GM12878 (cell line): ENCODE results near the gene CDCP2. TPM values are rescaled to one million over a fixed set of nuclear protein-coding genes. Genes with fewer than 3 reads are reported as not detected.

Source experiments
- ATAC-seq: fragments of 200-7000 bp; cut with Tn5 transposase; 3 replicates; pipeline ENCODE4 v1.9.1; 2020; ENCODE audit warnings: mild to moderate bottlenecking, moderate library complexity
- BruUV-seq: library from RNA; stranded (reverse); fragments of 400-500 nt; replicated peaks from 2 replicates; lab custom pipeline; 2021; lab: Mats Ljungman, UMichigan
- CTCF ChIA-PET: fragments of 300-600 bp; sonication (Branson Sonifier 250); formaldehyde crosslinking; extraction: SDS; loops from one replicate; lab custom pipeline; 2021; ENCODE audit warnings: inconsistent platforms; lab: Yijun Ruan, JAX
- POLR2A ChIA-PET: fragments of 350-600 bp; formaldehyde crosslinking; extraction: SDS; loops from one replicate; lab custom pipeline; 2021; ENCODE audit warnings: inconsistent platforms; lab: Charles Lee
- RAD21 ChIA-PET: fragments of 300-600 bp; sonication (Branson Sonifier 250); formaldehyde crosslinking; loops from one replicate; lab custom pipeline; 2023; ENCODE audit warnings: antibody characterized with exemption; ENCODE audit not compliant: unreplicated experiment; lab: Charles Lee
- SMC1A ChIA-PET: fragments of 300-600 bp; sonication (Branson Sonifier 250); formaldehyde crosslinking; loops from one replicate; lab custom pipeline; 2023; ENCODE audit not compliant: unreplicated experiment, uncharacterized antibody; lab: Charles Lee
- DNase-seq: peaks from one replicate; pipeline ENCODE4 v3.0.0-alpha.2; 2011; ENCODE audit warnings: low read depth, low spot score
- FAIRE-seq: peaks from 3 replicates; lab custom pipeline; 2011; peaks lifted over from hg19 to GRCh38; lab: Jason Lieb, UNC
- H2AFZ ChIP-seq: 2 replicates; pipeline ENCODE4 v1.6.0; 2011; ENCODE audit warnings: low read depth, low read length, control low read depth; ENCODE audit not compliant: control insufficient read depth
- H3K27ac ChIP-seq: 2 replicates; pipeline ENCODE4 v1.5.1; 2011; ENCODE audit warnings: control low read depth; ENCODE audit not compliant: control insufficient read depth, insufficient read depth
- H3K27me3 ChIP-seq, 2 experiments: replicated peaks in 1 of 2; 2 replicates each; pipeline versions ENCODE4 v1.6.0 to v1.6.1; 2011; ENCODE audit warnings: low read length in 1 of 2; ENCODE audit not compliant: control insufficient read depth in 2 of 2, insufficient read depth in 2 of 2
- H3K36me3 ChIP-seq, 2 experiments: 2 replicates each; pipeline ENCODE4 v1.5.1; 2011; ENCODE audit warnings: low read length in 1 of 2; ENCODE audit not compliant: control insufficient read depth in 2 of 2, insufficient read depth in 2 of 2
- H3K4me1 ChIP-seq: 2 replicates; pipeline ENCODE4 v1.6.1; 2011; ENCODE audit warnings: mild to moderate bottlenecking, low read length, moderate library complexity, mixed read lengths; ENCODE audit not compliant: control insufficient read depth, insufficient read depth
- H3K4me2 ChIP-seq: 2 replicates; pipeline ENCODE4 v1.6.0; 2011; ENCODE audit warnings: control low read depth; ENCODE audit not compliant: control insufficient read depth, insufficient read depth
- H3K4me3 ChIP-seq: fragments of 200-600 bp; sonication (generic); 2 replicates; pipeline ENCODE4 v1.5.1; 2016
- H3K79me2 ChIP-seq: 2 replicates; pipeline ENCODE4 v1.6.0; 2011; ENCODE audit warnings: low read length; ENCODE audit not compliant: control insufficient read depth, insufficient read depth
- H3K9ac ChIP-seq: 2 replicates; pipeline ENCODE4 v1.8.0; 2011; ENCODE audit warnings: low read length, control low read depth, mixed read lengths; ENCODE audit not compliant: control insufficient read depth, insufficient read depth
- H3K9me3 ChIP-seq: replicated peaks from 3 replicates; pipeline ENCODE4 v1.5.1; 2011; ENCODE audit warnings: mild to moderate bottlenecking, low read length; ENCODE audit not compliant: control insufficient read depth, insufficient read depth
- H4K20me1 ChIP-seq: 2 replicates; pipeline ENCODE4 v1.6.0; 2011; ENCODE audit not compliant: control insufficient read depth, insufficient read depth
- ATF7 ChIP-seq: fragments of 450-650 bp; IDR thresholded peaks from 2 replicates; pipeline ENCODE4 v1.6.1; 2016; ENCODE audit warnings: low read depth, mild to moderate bottlenecking
- FOXM1 ChIP-seq: IDR thresholded peaks from 2 replicates; pipeline ENCODE4 v1.6.1; 2012; ENCODE audit warnings: low read depth, mild to moderate bottlenecking, inconsistent platforms, low read length, moderate library complexity
- HDAC6 ChIP-seq: fragments of 200-600 bp; sonication (generic); IDR thresholded peaks from one replicate; pipeline ENCODE4 v1.8.0; 2017; ENCODE audit warnings: antibody characterized with exemption; ENCODE audit not compliant: unreplicated experiment
- IKZF2 ChIP-seq, 2 experiments: fragments of 450-650 bp; IDR thresholded peaks; 2 replicates each; pipeline ENCODE4 v1.6.1; 2017; ENCODE audit warnings: mild to moderate bottlenecking in 2 of 2, moderate library complexity in 2 of 2
- POU2F2 ChIP-seq: IDR thresholded peaks from 3 replicates; pipeline ENCODE4 v1.6.1; 2011; ENCODE audit warnings: low read depth, mild to moderate bottlenecking, low read length, borderline replicate concordance
- SMAD1 ChIP-seq: fragments of 450-650 bp; IDR thresholded peaks from 2 replicates; pipeline ENCODE4 v1.6.1; 2018; ENCODE audit warnings: mild to moderate bottlenecking, low read depth; ENCODE audit not compliant: partially characterized antibody
- TAF1 ChIP-seq: IDR thresholded peaks from 2 replicates; pipeline ENCODE4 v1.6.1; 2011; ENCODE audit warnings: mild to moderate bottlenecking, low read depth, low read length, borderline replicate concordance
- TBL1XR1 ChIP-seq: IDR thresholded peaks from 2 replicates; pipeline ENCODE4 v1.6.1; 2012; ENCODE audit warnings: low read depth, low read length, improper control_type of control experiment
- ZNF274 ChIP-seq: IDR thresholded peaks from one replicate; pipeline ENCODE4 v1.8.0; 2011; ENCODE audit not compliant: insufficient read length, insufficient read depth
- ZNF622 ChIP-seq: fragments of 450-650 bp; IDR thresholded peaks from 2 replicates; pipeline ENCODE4 v1.6.1; 2017; ENCODE audit warnings: mild to moderate bottlenecking, inconsistent platforms
- WGBS: methylation state at CpG from one replicate; pipeline ENCODE4 v1.1.6; 2016; ENCODE audit warnings: low lambda C conversion rate; ENCODE audit not compliant: insufficient replicate concordance, insufficient coverage; ENCODE audit errors: missing lambda C conversion rate; 5-methylcytosine and 5-hydroxymethylcytosine counted together
- in situ Hi-C: fragments of 300-500 bp; cut with MboI; formaldehyde crosslinking; loops from 9 replicates; pipeline ENCODE4 v1.14.3; 2018; ENCODE audit warnings: mixed read lengths
- intact Hi-C: fragments of 100-400 bp; cut with micrococcal nuclease; formaldehyde crosslinking; loops from one replicate; pipeline ENCODE4 v1.14.2; 2022; ENCODE audit not compliant: unreplicated experiment
- polyA plus RNA-seq, 11 experiments: library from polyadenylated mRNA; depleted of rRNA in 4 of 11; unstranded in 6 of 11; stranded (reverse) in 5 of 11; fragments of >200 nt; fragmentation: Nextera tagmentation in 4 of 11; fragmentation: Illumina TruSeq in 1 of 11; extraction: Ambion mirVana in 4 of 11; extraction: Trizol in 1 of 11; gene quantifications; 1 replicate in 1 of 11; 2 replicates in 10 of 11; pipeline versions ENCODE4 v1.2.1 to v1.2.3, GENCODE V29; 2011 to 2016; ENCODE audit warnings: inconsistent platforms in 2 of 11, missing spikeins in 2 of 11, low read depth in 1 of 11
- total RNA-seq, 4 experiments: library from RNA; depleted of rRNA in 3 of 4; stranded (reverse); fragments of >200 nt in 3 of 4; fragmentation: Illumina TruSeq in 1 of 4; extraction: Trizol in 1 of 4; gene quantifications; 2 replicates each; pipeline versions ENCODE4 v1.2.1 to v1.2.3, GENCODE V29; 2013 to 2021
- TF ChIP-seq, protein P1 (sequence below): IDR thresholded peaks from 2 replicates; pipeline ENCODE4 v1.6.1; 2011; ENCODE audit warnings: borderline replicate concordance, low read depth, mild to moderate bottlenecking, moderate library complexity, mixed read lengths, low read length; ENCODE audit not compliant: insufficient read depth; ENCODE audit errors: extremely low read length
- TF ChIP-seq, protein P2 (sequence below): fragments of 450-650 bp; IDR thresholded peaks from 2 replicates; pipeline ENCODE4 v1.6.1; 2017; ENCODE audit warnings: mild to moderate bottlenecking

The CDCP2 gene
- total and polyA plus RNA-seq, 10 of the 15 experiments (the other 5 are each of a cell fraction or from before 2014, with no cell fraction given): 0.06 TPM; not detected in 9

DNA sequence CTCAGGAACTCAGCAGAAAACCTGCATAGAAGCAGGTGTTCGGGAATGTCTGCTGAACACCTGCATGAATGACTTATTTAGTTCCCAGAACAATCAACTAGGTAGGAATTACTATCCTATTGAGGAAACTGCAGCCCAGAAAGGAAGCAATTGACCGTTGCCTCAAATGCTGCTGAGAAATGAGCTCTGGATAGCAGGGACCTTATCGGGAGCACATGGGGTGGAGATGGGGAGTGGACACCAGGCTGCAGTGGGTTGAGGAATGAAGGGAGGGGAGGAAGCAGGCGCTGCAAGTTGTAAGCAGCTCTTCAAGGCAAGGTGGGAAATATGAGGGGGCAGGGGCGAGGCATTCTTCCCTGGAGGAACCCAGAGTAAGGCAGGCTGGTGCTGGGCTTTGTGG, 10.8 kb upstream of the CDCP2 start:
- intact Hi-C loops (no loop called here), in situ Hi-C loops (no loop called here)
- FAIRE-seq: no peak
- no peaks in the 10 kb centered on the region for H4K20me1 ChIP-seq
- DNase-seq: no peak
- H3K27ac ChIP-seq: no peak overlapping the region
- TF ChIP-seq, protein P1, sequence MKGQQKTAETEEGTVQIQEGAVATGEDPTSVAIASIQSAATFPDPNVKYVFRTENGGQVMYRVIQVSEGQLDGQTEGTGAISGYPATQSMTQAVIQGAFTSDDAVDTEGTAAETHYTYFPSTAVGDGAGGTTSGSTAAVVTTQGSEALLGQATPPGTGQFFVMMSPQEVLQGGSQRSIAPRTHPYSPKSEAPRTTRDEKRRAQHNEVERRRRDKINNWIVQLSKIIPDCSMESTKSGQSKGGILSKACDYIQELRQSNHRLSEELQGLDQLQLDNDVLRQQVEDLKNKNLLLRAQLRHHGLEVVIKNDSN: no peak
- TF ChIP-seq ZNF622: no peak
- no peak for TF ChIP-seq TAF1
- TF ChIP-seq, protein P2, sequence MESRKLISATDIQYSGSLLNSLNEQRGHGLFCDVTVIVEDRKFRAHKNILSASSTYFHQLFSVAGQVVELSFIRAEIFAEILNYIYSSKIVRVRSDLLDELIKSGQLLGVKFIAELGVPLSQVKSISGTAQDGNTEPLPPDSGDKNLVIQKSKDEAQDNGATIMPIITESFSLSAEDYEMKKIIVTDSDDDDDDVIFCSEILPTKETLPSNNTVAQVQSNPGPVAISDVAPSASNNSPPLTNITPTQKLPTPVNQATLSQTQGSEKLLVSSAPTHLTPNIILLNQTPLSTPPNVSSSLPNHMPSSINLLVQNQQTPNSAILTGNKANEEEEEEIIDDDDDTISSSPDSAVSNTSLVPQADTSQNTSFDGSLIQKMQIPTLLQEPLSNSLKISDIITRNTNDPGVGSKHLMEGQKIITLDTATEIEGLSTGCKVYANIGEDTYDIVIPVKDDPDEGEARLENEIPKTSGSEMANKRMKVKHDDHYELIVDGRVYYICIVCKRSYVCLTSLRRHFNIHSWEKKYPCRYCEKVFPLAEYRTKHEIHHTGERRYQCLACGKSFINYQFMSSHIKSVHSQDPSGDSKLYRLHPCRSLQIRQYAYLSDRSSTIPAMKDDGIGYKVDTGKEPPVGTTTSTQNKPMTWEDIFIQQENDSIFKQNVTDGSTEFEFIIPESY: no peak
- TF ChIP-seq FOXM1: no peak
- no peak for TF ChIP-seq IKZF2 (IDR thresholded peaks at IDR 0.05)
- TF ChIP-seq ATF7: no peak
- no peak for TF ChIP-seq ZNF274
- no peak for TF ChIP-seq TBL1XR1
- no peak for TF ChIP-seq HDAC6
- TF ChIP-seq POU2F2: no peak
- no peak for TF ChIP-seq SMAD1
- RAD21 ChIA-PET: no interaction called here
- no peaks in the 10 kb centered on the region for H3K27me3 ChIP-seq
- no peaks in the 10 kb centered on the region for H3K36me3 ChIP-seq
- ATAC-seq: no peak
- CTCF ChIA-PET: no interaction called here
- no TSS peak for BruUV-seq
- SMC1A ChIA-PET: no interaction called here
- H3K4me2 ChIP-seq: no peak overlapping the region
- H3K9me3 ChIP-seq: no peaks in the 10 kb centered on the region
- H3K4me3 ChIP-seq: no peak overlapping the region
- H3K4me1 ChIP-seq: no peaks in the 10 kb centered on the region
- no peak overlapping the region for H2AFZ ChIP-seq
- H3K79me2 ChIP-seq: no peaks in the 10 kb centered on the region
- POLR2A ChIA-PET: no interaction called here
- H3K9ac ChIP-seq: no peak overlapping the region
- WGBS: 36% methylated on average over 5 of the region's 5 CpGs
